ENCODE measurements around the gene FOXA3. TPM values are rescaled to one million over a fixed set of nuclear protein-coding genes. Genes with fewer than 3 reads are reported as not detected.

FOXA3 gene
- total and polyA plus RNA-seq, 8 donors: 19.8 to 45.0 (median 25.8) TPM

GRCh38 chr19:45883881-45884681, 20.0 kb downstream of the FOXA3 start:
- intact Hi-C loops (cut with DNase I): loop anchor here in 1 of 3 donors (2.0 kb wide), 1 partner anchor 19 kb away; the partner anchor contains the start of gene FOXA3
- FAIRE-seq: no peak
- no peaks in the 10 kb centered on the region for H3K27me3 ChIP-seq
- H3K27ac ChIP-seq: peak overlapping the region in 3 of 4 donors; percentile 73 to 96 (median 92)
- peak in 5 of 6 donors; percentile 54 to 91 (median 71) for DNase-seq
- peak overlapping the region; percentile 2 to 83 (median 75) for H3K4me3 ChIP-seq
- H3K9me3 ChIP-seq: no peaks in the 10 kb centered on the region
- peaks cover 26 to 43% (median 41%) of the 10 kb centered on the region in 3 donors for H3K4me1 ChIP-seq
- H3K36me3 ChIP-seq: no peaks in the 10 kb centered on the region
- WGBS, 2 donors: 33 to 38% methylated on average over 41 to 57 of the region's 57 CpGs
- no peak for ATAC-seq
- no peak for TF ChIP-seq CTCF (IDR thresholded peaks at IDR 0.05)

GRCh38 chr19:45884682-45885555, 20.8 kb downstream of the FOXA3 start:
- no peaks in the 10 kb centered on the region for H3K27me3 ChIP-seq
- peaks cover 18 to 37% (median 33%) of the 10 kb centered on the region in 3 donors for H3K4me1 ChIP-seq
- DNase-seq (peak in 5 of 6 donors; percentile 54 to 89 (median 70)), ATAC-seq (no peak), FAIRE-seq (no peak)
- H3K27ac ChIP-seq: peak overlapping the region; percentile 73 to 92 (median 86)
- WGBS, 2 donors: 19 to 23% methylated on average over 66 to 72 of the region's 72 CpGs
- H3K4me3 ChIP-seq: peak overlapping the region; percentile 72 to 83 (median 80)
- no peak for TF ChIP-seq CTCF (IDR thresholded peaks at IDR 0.05)
- intact Hi-C loops (cut with DNase I): no loop called here
- no peaks in the 10 kb centered on the region for H3K36me3 ChIP-seq
- H3K9me3 ChIP-seq: no peaks in the 10 kb centered on the region

- FAIRE-seq (no peak), ATAC-seq (peak; percentile 46 to 63 (median 56)), DNase-seq (peak; percentile 92 to 97 (median 93))
- intact Hi-C loops (cut with DNase I): no loop called here
- Histone ChIP-seq H3K9me3 (no peaks in the 10 kb centered on the region), H3K4me1 (peaks cover 9 to 28% (median 24%) of the 10 kb centered on the region in 3 donors), H3K4me3 (peak within 1 kb of the TSS; percentile 72 to 83 (median 80)), H3K36me3 (no peaks in the 10 kb centered on the region), H3K27ac (peak within 1 kb of the TSS; percentile 73 to 92 (median 86)), H3K27me3 (no peaks in the 10 kb centered on the region)
- no peak for TF ChIP-seq CTCF (IDR thresholded peaks at IDR 0.05)
- WGBS, 2 donors: 1% methylated on average over 67 to 107 of the region's 107 CpGs
These were observed 21.7 kb downstream of the FOXA3 start, which contains the start of gene IRF2BP1 for GRCh38 chr19:45885556-45886426. Gene IRF2BP1 (minus strand): TSS chr19:45886141. CDS start chr19:45885774, 367 bp downstream.

GRCh38 chr19:45886427-45887199, 22.5 kb downstream of the FOXA3 start:
- WGBS, 2 donors: 0 to 1% methylated on average over 30 to 32 of the region's 32 CpGs
- Histone ChIP-seq H3K9me3 (no peaks in the 10 kb centered on the region), H3K4me1 (peaks cover under 1 to 20% (median 16%) of the 10 kb centered on the region in 3 donors), H3K27me3 (no peaks in the 10 kb centered on the region), H3K36me3 (no peaks in the 10 kb centered on the region), H3K27ac (peak overlapping the region; percentile 73 to 92 (median 86)), H3K4me3 (peak overlapping the region; percentile 72 to 83 (median 80))
- intact Hi-C loops (cut with DNase I): no loop called here
- peak; percentile 49 to 76 (median 62) for ATAC-seq
- peak; percentile 90 to 96 (median 90) for DNase-seq
- FAIRE-seq: no peak
- no peak for TF ChIP-seq CTCF (IDR thresholded peaks at IDR 0.05)

Data from pancreas (tissue), 10 donors.